Gastroesophageal sphincter (tissue), 3 donors: ENCODE data around the gene PCDHGB3.

Experiments used
- EP300 ChIP-seq: sonication (generic); formaldehyde crosslinking; IDR thresholded peaks from one replicate; pipeline ENCODE4 v1.6.1; 2017; ENCODE audit warnings: antibody characterized with exemption, mild to moderate bottlenecking
- POLR2A ChIP-seq, 2 donors: fragments of 450-650 bp; IDR thresholded peaks; one replicate each; pipeline ENCODE4 v1.6.1; 2017; ENCODE audit warnings: antibody characterized with exemption in 2 of 2, mild to moderate bottlenecking in 2 of 2, moderate library complexity in 1 of 2
- POLR2AphosphoS5 ChIP-seq: sonication (generic); formaldehyde crosslinking; IDR thresholded peaks from one replicate; pipeline ENCODE4 v1.6.1; 2017; ENCODE audit warnings: antibody characterized with exemption
- TF ChIP-seq, protein P1 (sequence below), 4 experiments: fragments of 200-600 bp in 2 of 4; fragments of 450-650 bp in 2 of 4; sonication (generic) in 1 of 4; IDR thresholded peaks; one replicate each; pipeline ENCODE4 v1.5.1; 2017 to 2019; ENCODE audit warnings: antibody characterized with exemption in 4 of 4, mild to moderate bottlenecking in 2 of 4, moderate library complexity in 2 of 4

DNA sequence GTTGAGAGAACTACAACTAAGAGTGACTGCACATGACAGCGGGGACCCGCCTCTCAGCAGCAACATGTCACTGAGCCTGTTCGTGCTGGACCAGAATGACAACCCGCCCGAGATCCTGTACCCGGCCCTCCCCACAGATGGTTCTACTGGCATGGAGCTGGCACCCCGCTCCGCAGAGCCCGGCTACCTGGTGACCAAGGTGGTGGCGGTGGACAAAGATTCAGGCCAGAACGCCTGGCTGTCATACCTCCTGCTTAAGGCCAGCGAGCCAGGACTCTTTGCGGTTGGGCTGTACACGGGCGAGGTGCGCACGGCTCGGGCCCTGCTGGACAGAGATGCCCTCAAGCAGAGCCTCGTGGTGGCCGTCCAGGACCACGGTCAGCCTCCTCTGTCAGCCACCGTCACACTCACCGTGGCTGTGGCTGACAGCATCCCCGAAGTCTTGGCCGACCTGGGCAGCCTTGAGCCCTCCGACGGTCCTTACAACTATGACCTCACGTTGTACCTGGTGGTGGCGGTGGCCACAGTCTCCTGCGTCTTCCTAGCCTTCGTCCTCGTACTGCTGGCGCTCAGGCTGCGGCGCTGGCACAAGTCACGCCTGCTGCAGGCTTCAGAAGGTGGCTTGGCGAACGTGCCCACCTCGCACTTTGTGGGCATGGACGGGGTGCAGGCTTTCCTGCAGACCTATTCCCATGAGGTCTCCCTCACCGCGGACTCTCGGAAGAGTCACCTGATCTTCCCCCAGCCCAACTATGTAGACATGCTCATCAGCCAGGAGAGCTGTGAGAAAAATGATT, 14.6 kb downstream of the PCDHGB3 start:
- no peak for TF ChIP-seq EP300
- TF ChIP-seq, protein P1, sequence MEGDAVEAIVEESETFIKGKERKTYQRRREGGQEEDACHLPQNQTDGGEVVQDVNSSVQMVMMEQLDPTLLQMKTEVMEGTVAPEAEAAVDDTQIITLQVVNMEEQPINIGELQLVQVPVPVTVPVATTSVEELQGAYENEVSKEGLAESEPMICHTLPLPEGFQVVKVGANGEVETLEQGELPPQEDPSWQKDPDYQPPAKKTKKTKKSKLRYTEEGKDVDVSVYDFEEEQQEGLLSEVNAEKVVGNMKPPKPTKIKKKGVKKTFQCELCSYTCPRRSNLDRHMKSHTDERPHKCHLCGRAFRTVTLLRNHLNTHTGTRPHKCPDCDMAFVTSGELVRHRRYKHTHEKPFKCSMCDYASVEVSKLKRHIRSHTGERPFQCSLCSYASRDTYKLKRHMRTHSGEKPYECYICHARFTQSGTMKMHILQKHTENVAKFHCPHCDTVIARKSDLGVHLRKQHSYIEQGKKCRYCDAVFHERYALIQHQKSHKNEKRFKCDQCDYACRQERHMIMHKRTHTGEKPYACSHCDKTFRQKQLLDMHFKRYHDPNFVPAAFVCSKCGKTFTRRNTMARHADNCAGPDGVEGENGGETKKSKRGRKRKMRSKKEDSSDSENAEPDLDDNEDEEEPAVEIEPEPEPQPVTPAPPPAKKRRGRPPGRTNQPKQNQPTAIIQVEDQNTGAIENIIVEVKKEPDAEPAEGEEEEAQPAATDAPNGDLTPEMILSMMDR (IDR thresholded peaks at IDR 0.05), result no peak
- TF ChIP-seq POLR2A (IDR thresholded peaks at IDR 0.05), result no peak
- TF ChIP-seq POLR2AphosphoS5, result no peak
